GM21576 (cell line): Measurements from ENCODE around the gene MKNK2.
A peak's percentile ranks its signal among the peaks of the same experiment; 100 is the strongest.
"Not testable (repeated sequence)": the region's sequence is repeated elsewhere in the genome, so short reads cannot be mapped to it uniquely, and the experiment has no call there.

Experiments
- ATAC-seq: cut with Tn5 transposase; IDR thresholded peaks from one replicate; pipeline ENCODE4 v1.9.1; 2021; ENCODE audit warnings: mild to moderate bottlenecking, moderate library complexity; ENCODE audit not compliant: unreplicated experiment

MKNK2 gene

DNA sequence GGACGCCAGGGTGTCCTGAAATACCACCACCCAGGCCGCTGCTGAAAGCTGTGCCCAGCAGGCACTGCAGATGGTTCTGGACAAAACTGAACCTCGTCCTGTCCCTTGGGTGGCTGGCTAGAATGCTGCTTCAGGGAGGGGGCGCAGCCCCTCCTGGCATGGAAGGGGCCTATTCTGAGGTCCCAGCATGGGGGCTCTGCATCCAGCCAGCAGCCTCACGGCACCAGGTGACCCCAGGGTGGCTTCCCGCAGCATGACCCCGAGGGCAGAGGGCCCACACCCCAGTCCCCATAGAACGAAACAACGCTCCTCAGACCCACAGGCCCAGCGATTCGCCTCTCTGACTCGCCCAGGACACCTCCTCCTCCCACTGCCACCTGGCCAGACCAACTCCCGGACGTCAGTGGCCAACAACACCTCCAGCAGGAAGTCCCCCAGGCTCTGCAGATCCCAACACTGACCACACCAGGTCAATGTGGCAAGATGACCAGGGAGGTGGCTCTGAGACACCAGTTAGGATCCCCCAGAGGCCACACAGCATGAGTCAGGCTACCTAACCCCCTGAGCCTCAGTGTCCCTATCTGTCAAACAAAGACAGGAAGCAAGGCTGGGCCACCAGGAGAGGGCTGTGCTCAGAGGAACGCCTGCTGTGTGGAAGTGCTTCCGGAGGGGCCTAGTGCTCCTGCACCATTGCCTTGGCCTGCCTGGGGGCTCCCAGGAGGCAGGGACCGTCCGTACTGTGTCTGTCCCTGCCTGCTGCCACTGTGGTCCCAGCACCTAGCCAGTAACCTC lies 6.1 kb downstream of the MKNK2 start:
- no peak for ATAC-seq

- ATAC-seq: no peak
These were observed 6.9 kb downstream of the MKNK2 start for GRCh38 chr19:2043961-2044708.

- ATAC-seq: no peak
These were observed 7.8 kb downstream of the MKNK2 start for GRCh38 chr19:2043251-2043641.

DNA sequence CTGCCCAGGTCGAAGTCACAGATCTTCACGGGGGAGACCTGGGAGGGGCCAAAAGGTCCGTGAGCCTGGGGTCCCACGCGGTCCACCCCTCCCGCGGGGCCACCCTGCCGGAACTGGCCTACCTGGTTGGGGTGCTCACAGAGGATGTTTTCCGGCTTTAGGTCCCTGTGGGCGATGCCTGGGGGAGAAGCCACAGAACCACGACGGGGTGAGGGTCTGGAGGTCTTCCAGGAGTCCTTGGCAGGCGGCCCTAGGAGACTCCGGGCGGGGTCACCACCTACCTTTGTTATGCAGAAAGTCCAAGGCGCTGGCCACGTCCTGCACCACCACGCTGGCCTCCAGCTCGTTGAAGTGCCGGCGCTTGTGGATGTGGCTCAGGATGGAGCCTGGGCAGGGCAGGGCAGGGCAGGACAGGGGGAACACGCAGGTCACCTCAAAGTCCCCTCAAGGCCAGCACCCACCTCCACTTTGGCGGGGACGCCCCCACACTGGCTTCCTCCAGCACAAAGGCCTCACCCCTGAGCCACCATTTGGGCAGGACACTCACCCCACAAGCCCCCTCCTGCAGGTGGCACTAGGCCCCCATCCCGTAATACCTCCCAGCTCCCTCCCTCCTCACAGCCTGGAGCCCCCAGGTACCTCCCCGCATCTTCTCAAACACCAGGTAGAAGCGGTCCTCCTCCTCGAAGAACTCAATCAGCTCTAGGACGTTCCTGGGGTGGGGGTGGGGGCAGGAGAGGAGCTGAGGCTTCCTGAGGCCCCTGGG lies 8.4 kb downstream of the MKNK2 start:
- no peak for ATAC-seq

DNA sequence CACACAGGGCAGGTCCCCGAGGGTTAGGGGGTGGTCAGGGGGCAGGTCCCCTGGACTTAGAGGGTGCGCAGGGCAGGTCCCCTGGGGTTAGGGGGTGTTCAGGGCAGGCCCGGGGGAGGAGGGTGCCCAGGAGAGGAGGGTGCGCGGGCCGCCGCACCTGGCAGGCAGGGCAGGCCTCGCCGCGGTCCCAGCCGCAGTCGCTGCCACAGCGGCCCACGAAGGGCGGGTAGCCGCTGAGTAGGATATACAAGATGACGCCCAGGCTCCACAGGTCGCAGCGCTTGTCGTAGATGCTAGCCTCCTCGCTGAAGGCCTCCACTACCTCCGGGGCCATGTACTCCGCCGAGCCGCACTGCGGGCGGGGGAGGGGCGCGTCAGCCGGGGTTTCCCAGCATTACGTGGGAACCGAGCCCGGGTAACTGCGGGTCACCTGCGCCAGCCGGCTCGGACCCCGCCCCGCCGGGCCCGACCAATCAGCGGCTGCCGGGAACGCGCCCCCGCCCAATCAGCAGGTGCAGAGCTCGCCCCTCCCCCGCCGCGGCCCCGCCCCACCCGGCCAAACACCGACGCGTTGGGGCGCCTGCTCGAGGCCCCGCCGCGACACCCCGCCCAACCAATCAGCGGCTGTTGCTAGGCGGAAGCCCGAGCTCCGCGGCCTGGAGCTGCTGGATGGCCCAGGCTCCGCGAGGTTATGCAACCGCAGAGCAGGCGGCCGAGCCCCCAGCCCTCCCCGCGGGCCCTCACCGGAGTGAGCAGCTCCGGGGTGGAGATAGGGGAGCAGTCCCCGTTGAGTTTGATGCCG lies 9.2 kb downstream of the MKNK2 start:
- ATAC-seq: peak; percentile 50

DNA sequence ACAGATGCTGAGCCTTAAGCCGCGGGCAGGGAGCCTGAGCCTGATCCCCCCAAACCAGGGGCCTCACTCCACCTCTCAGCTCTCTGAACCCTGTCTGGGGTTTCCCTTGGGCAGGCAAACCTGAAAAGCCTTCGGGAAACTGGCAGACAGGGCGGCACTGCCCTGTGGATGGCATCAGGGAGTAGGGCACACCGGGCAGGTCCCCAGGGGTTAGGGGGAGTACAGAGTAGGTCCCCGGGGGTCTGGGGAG lies 9.7 kb downstream of the MKNK2 start:
- ATAC-seq: no peak

GRCh38 chr19:2040647-2041432 lies 10.2 kb downstream of the MKNK2 start:
- no peak for ATAC-seq

- no peak for ATAC-seq
These were observed 10.9 kb downstream of the MKNK2 start for GRCh38 chr19:2039959-2040646.

- no peak for ATAC-seq
These were observed 11.7 kb downstream of the MKNK2 start for GRCh38 chr19:2039089-2039958.

DNA sequence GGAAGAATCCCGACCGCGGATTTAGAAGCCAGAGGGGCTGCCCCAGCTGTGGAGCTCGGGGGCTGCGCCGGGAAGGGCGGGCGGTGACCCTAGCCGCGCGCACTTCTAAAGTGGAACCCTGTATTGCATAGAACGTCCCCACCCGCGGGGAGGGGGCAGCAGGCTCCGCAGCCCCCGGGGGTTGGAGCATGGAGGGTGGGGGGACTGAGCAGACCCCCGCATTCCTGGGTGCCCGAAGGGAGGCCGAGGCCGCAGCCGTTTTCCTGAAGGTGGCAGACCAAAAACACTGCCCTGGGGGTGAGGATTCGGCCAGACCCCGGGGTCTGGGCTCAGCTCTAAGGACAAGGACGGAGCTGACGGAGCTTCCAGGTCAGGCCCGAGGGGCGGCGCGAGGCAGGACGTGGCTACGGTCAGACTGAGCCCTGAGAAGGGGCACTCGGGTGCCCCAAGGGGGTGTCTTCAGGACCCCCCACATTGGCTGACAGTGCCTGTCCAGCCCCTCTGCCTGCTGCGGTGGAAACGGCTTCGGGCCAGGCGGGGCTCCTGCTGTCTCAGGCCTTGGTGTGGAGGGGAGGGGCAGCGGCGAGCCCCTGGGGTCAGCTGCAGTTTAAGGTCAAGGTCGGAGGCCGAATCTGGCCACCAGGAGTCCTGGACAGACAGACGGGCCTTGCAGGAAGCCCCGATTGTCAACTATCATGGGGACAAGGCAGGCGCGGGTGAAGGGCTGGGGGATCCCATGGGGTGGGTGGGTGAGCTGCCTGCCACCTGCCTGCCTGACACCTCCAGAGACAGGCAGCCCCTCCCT lies 12.6 kb downstream of the MKNK2 start:
- no peak for ATAC-seq

GRCh38 chr19:2037651-2038255 lies 13.3 kb downstream of the MKNK2 start:
- no peak for ATAC-seq

DNA sequence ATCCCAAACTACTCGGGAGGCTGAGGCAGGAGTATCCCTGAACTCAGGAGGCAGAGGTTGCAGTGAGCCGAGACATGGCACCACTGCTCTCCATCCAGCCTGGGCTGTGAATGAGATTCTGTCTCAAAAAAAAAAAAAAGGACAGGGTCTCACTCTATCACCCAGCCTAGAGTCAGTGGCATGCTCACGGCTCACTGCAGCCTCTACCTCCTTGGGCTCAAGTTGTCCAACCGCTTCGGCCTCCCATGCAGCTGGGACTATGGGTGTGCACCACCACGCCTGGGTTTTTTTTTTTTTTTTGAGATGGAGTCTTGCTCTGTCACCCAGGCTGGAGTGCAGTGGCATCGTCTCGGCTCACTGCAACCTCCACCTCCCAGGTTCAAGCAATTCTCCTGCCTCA lies 14.6 kb downstream of the MKNK2 start:
- ATAC-seq: no peak

DNA sequence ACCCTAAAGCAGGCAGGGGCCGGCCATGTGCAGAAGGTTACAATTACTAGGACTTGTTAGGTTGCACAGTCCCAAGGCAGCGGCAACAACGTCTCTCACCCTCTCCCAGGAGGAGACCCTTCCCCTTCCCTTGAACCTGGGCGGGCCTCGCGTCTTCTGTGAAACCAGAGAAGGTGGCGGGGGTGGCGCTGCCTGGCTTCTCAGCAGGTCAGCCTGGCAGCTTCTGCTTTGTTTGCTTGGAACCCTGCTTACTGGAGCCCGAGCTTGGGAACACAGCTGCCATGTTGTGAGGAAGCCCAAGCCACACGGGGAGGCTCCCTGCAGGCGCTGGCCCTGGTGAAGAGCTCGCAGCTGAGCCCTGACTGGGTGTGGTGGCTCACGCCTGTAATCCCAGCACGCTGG lies 15.5 kb downstream of the MKNK2 start:
- ATAC-seq: no peak

- ATAC-seq: no peak
These were observed 16.1 kb downstream of the MKNK2 start for GRCh38 chr19:2034729-2035589.

DNA sequence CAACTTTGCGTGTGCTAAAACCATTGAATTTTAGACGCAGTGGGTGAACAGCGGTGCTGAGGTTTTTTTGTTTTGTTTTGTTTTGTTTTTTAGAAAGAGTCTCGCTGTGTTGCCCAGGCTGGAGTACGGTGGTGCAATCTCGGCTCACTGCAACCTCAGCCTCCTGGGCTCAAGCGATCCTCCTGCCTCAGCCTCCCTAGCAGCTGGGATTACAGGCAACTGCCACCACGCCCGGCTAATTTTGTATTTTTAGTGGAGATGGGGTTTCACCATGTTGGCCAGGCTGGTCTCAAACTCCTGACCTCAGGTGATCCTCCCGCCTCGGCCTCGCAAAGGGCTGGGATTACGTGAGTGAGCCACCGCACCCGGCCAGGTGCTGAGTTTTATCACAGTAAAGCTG lies 16.8 kb downstream of the MKNK2 start:
- ATAC-seq: not testable (repeated sequence)

GRCh38 chr19:2033825-2034159 lies 17.3 kb downstream of the MKNK2 start:
- no peak for ATAC-seq
